K562 (cell line): ENCODE measurements around the gene GRIK3. TPM values are rescaled to one million over a fixed set of nuclear protein-coding genes. Genes with fewer than 3 reads are reported as not detected.

ENCODE experiments used
- ATAC-seq: fragments of 200-7000 bp; cut with Tn5 transposase; 3 replicates; pipeline ENCODE4 v1.9.1; 2020; ENCODE audit warnings: moderate library complexity
- BruUV-seq: library from RNA; stranded (reverse); fragments of 400-500 nt; replicated peaks from 2 replicates; lab custom pipeline; 2021; lab: Mats Ljungman, UMichigan
- CTCF ChIA-PET: fragments of 300-600 bp; formaldehyde crosslinking; extraction: SDS; loops from one replicate; lab custom pipeline; 2021; ENCODE audit warnings: low intra/inter-chr PET ratio; lab: Yijun Ruan, JAX
- POLR2A ChIA-PET: fragments of 300-600, 350-650 bp; sonication (Branson Sonifier 250); formaldehyde crosslinking; extraction: SDS; loops from one replicate; lab custom pipeline; 2021; ENCODE audit warnings: antibody characterized with exemption, inconsistent platforms; lab: Yijun Ruan, JAX
- DNase-seq, 4 experiments: peaks; one replicate each; pipeline versions ENCODE4 v3.0.0 to v3.0.0-alpha.2; 2011 to 2018; ENCODE audit warnings: low spot score in 3 of 4, mixed read lengths in 3 of 4; ENCODE audit errors: extremely low read depth in 1 of 4
- FAIRE-seq: peaks from 2 replicates; lab custom pipeline; 2011; peaks lifted over from hg19 to GRCh38; lab: Jason Lieb, UNC
- H2AFZ ChIP-seq: 2 replicates; pipeline ENCODE4 v1.6.0; 2011; ENCODE audit warnings: low read depth, low read length, control low read depth, inconsistent platforms
- H3K27ac ChIP-seq: fragments of 200-600 bp; 3 replicates; pipeline ENCODE4 v1.8.0; 2011; ENCODE audit warnings: low read depth, mild to moderate bottlenecking, control low read depth, inconsistent platforms, low read length, moderate library complexity, mixed read lengths; ENCODE audit errors: extremely low read depth
- H3K27me3 ChIP-seq, 2 experiments: fragments of 300-600 bp in 1 of 2; 2 replicates in 1 of 2; 3 replicates in 1 of 2; pipeline versions ENCODE4 v1.6.0 to v1.8.0; 2011; ENCODE audit warnings: inconsistent platforms in 2 of 2, low read length in 2 of 2, mild to moderate bottlenecking in 1 of 2, mixed read lengths in 1 of 2, moderate library complexity in 1 of 2; ENCODE audit not compliant: control insufficient read depth in 2 of 2, insufficient read depth in 2 of 2
- H3K36me3 ChIP-seq: fragments of 300-600 bp; 3 replicates; pipeline ENCODE4 v1.8.0; 2011; ENCODE audit warnings: mild to moderate bottlenecking, low read length, inconsistent platforms; ENCODE audit not compliant: control insufficient read depth, insufficient read depth
- H3K4me1 ChIP-seq, 2 experiments: fragments of 200-600 bp in 1 of 2; replicated peaks in 1 of 2; 2 replicates in 1 of 2; 3 replicates in 1 of 2; pipeline versions ENCODE4 v1.5.1 to v1.8.0; 2011; ENCODE audit warnings: inconsistent platforms in 2 of 2, low read length in 2 of 2, mild to moderate bottlenecking in 1 of 2, mixed read lengths in 1 of 2, moderate library complexity in 1 of 2; ENCODE audit not compliant: control insufficient read depth in 2 of 2, insufficient read depth in 2 of 2
- H3K4me2 ChIP-seq: 2 replicates; pipeline ENCODE4 v1.6.1; 2011; ENCODE audit warnings: low read length, control low read depth, inconsistent platforms, mixed read lengths; ENCODE audit not compliant: insufficient read depth
- H3K4me3 ChIP-seq: fragments of 200-600 bp; sonication (generic), shearing (Covaris generic); 2 replicates; pipeline ENCODE4 v1.5.1; 2016; ENCODE audit warnings: control low read depth, inconsistent platforms
- H3K79me2 ChIP-seq: fragments of 200-600 bp; 3 replicates; pipeline ENCODE4 v1.8.0; 2011; ENCODE audit warnings: low read length, inconsistent platforms; ENCODE audit not compliant: control insufficient read depth, insufficient read depth
- H3K9ac ChIP-seq, 2 experiments: 2 replicates each; pipeline versions ENCODE4 v1.6.0 to v1.6.1; 2011; ENCODE audit warnings: low read depth in 2 of 2, low read length in 2 of 2, control low read depth in 1 of 2, inconsistent platforms in 1 of 2, mild to moderate bottlenecking in 1 of 2, mixed read lengths in 1 of 2; ENCODE audit not compliant: insufficient read depth in 1 of 2
- H3K9me1 ChIP-seq: one replicate; pipeline ENCODE4 v1.6.0; 2011; ENCODE audit warnings: inconsistent platforms, mild to moderate bottlenecking, low read length, moderate library complexity; ENCODE audit not compliant: control insufficient read depth, insufficient read depth
- H3K9me3 ChIP-seq: replicated peaks from 2 replicates; pipeline ENCODE4 v1.5.1; 2011; ENCODE audit warnings: low read depth, low read length, inconsistent platforms; ENCODE audit not compliant: control insufficient read depth, insufficient read depth
- H4K20me1 ChIP-seq: replicated peaks from 2 replicates; pipeline ENCODE4 v1.6.1; 2011; ENCODE audit warnings: low read length, inconsistent platforms, mixed read lengths; ENCODE audit not compliant: control insufficient read depth, insufficient read depth
- CCAR2 ChIP-seq: fragments of 200-400 bp; formaldehyde crosslinking; IDR thresholded peaks from 2 replicates; pipeline ENCODE4 v1.6.1; 2017; ENCODE audit warnings: mild to moderate bottlenecking, low read depth, low read length
- EWSR1 ChIP-seq: fragments of 450-650 bp; IDR thresholded peaks from 2 replicates; pipeline ENCODE4 v1.6.1; 2018; ENCODE audit warnings: borderline replicate concordance, mild to moderate bottlenecking, low read depth, moderate library complexity; ENCODE audit not compliant: partially characterized antibody
- SUPT5H ChIP-seq: fragments of 450-650 bp; IDR thresholded peaks from 2 replicates; pipeline ENCODE4 v1.6.1; 2016
- TCF7 ChIP-seq: sonication (generic); IDR thresholded peaks from 2 replicates; pipeline ENCODE4 v1.6.1; 2016; ENCODE audit warnings: antibody characterized with exemption, borderline replicate concordance
- TFAM ChIP-seq: fragments of 250-450 bp; sonication (Bioruptor Pico); conservative IDR thresholded peaks from 2 replicates; pipeline ENCODE4 v1.5.0; 2021; ENCODE audit warnings: mild to moderate bottlenecking, moderate library complexity
- ZFP30 ChIP-seq: fragments of 250-450 bp; sonication (Bioruptor Pico); IDR thresholded peaks from 2 replicates; pipeline ENCODE4 v1.8.0; 2022; ENCODE audit warnings: moderate library complexity, mild to moderate bottlenecking, inconsistent platforms, borderline replicate concordance
- ZNF146 ChIP-seq: IDR thresholded peaks from one replicate; pipeline ENCODE4 v1.6.1; 2018; ENCODE audit warnings: missing compliant biosample characterization; ENCODE audit not compliant: unreplicated experiment
- ZNF551 ChIP-seq: fragments of 250-450 bp; sonication (Bioruptor Pico); IDR thresholded peaks from 2 replicates; pipeline ENCODE4 v1.5.0; 2021; ENCODE audit warnings: mild to moderate bottlenecking, moderate library complexity
- WGBS: fragments of 100-300 bp; shearing (Covaris generic); methylation state at CpG from one replicate; pipeline ENCODE4 v1.1.6; 2016; ENCODE audit warnings: low coverage, mixed read lengths; ENCODE audit not compliant: insufficient coverage; ENCODE audit errors: missing lambda C conversion rate; 5-methylcytosine and 5-hydroxymethylcytosine counted together
- in situ Hi-C: fragments of 300-500 bp; cut with MboI; formaldehyde crosslinking; loops from 4 replicates; pipeline ENCODE4 v1.15.0; 2018; ENCODE audit warnings: inconsistent platforms, mixed read lengths
- intact Hi-C: fragments of 100-400 bp; cut with micrococcal nuclease; formaldehyde crosslinking; loops from 2 replicates; pipeline ENCODE4 v1.14.2; 2022
- polyA plus RNA-seq, 8 experiments: library from polyadenylated mRNA; depleted of rRNA in 4 of 8; stranded (reverse) in 5 of 8; unstranded in 3 of 8; fragments of >200 nt; fragmentation: Nextera tagmentation in 2 of 8; fragmentation: Illumina TruSeq in 1 of 8; extraction: Ambion mirVana in 2 of 8; extraction: Trizol in 1 of 8; gene quantifications; 2 replicates each; pipeline versions ENCODE4 v1.2.1 to v1.2.3, GENCODE V29; 2011 to 2014; ENCODE audit warnings: inconsistent platforms in 1 of 8, missing spikeins in 1 of 8
- total RNA-seq, 7 experiments: library from RNA; depleted of rRNA in 6 of 7; stranded (reverse); fragments of >200 nt in 6 of 7; fragmentation: Illumina TruSeq in 2 of 7; extraction: Trizol in 2 of 7; gene quantifications; 2 replicates each; pipeline versions ENCODE4 v1.2.1 to v1.2.3, GENCODE V29; 2011 to 2021; ENCODE audit warnings: low replicate concordance in 1 of 7
- TF ChIP-seq, protein P1 (sequence below): fragments of 450-650 bp; formaldehyde crosslinking; IDR thresholded peaks from 2 replicates; pipeline ENCODE4 v1.4.0; 2020; ENCODE audit warnings: mild to moderate bottlenecking, mixed read lengths
- TF ChIP-seq, protein P2 (sequence below): fragments of 250-450 bp; sonication (Bioruptor Pico); IDR thresholded peaks from 2 replicates; pipeline ENCODE4 v1.5.0; 2020; ENCODE audit warnings: mild to moderate bottlenecking
- TF ChIP-seq, protein P3 (sequence below): fragments of 450-650 bp; formaldehyde crosslinking; IDR thresholded peaks from 2 replicates; pipeline ENCODE4 v1.4.0; 2020; ENCODE audit warnings: mild to moderate bottlenecking, moderate library complexity
- TF ChIP-seq, protein P4 (sequence below): sonication (generic); formaldehyde crosslinking; IDR thresholded peaks from 2 replicates; pipeline ENCODE4 v1.8.0; 2022; ENCODE audit warnings: missing genetic modification reagents, mild to moderate bottlenecking, moderate library complexity, borderline replicate concordance

GRIK3 gene
- total and polyA plus RNA-seq, 9 of the 15 experiments (the other 6 are each of a cell fraction or from before 2014, with no cell fraction given) = not detected

DNA sequence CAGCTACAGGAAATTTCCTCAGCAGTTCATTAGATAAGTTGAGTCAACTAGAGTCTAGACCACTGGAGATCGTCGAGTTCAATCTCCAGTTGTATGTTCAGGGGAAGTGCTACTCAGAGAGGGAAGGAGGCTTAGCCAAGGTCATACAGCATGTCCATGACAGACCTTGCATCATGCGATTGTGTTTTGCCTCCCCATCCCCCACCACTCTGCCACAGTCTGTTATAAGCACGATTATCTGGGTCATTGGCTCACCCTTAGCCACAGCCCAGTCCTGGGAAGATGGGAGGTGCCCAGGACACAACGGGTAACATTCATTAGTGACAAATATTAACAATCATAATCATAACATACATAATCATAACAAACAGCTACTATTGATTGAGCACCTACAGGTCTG, 18.9 kb upstream of the GRIK3 start:
- in situ Hi-C loops = no loop called here
- H3K79me2 ChIP-seq = no peaks in the 10 kb centered on the region
- no TSS peak for BruUV-seq
- no peak overlapping the region for H3K4me2 ChIP-seq
- CTCF ChIA-PET = no interaction called here
- H2AFZ ChIP-seq = no peak overlapping the region
- no peak overlapping the region for H3K9ac ChIP-seq
- no peak overlapping the region for H3K4me3 ChIP-seq
- FAIRE-seq (no peak), DNase-seq (no peak), ATAC-seq (no peak)
- H3K27me3 ChIP-seq = peaks cover 0 to 7% of the 10 kb centered on the region in 2 experiments; a peak in 2 of 5 replicates
- no peak for TF ChIP-seq EWSR1
- TF ChIP-seq CCAR2 = no peak
- no peak for TF ChIP-seq TFAM
- TF ChIP-seq ZNF551 (CRISPR knock-in tag) = no peak
- TF ChIP-seq, protein P1, sequence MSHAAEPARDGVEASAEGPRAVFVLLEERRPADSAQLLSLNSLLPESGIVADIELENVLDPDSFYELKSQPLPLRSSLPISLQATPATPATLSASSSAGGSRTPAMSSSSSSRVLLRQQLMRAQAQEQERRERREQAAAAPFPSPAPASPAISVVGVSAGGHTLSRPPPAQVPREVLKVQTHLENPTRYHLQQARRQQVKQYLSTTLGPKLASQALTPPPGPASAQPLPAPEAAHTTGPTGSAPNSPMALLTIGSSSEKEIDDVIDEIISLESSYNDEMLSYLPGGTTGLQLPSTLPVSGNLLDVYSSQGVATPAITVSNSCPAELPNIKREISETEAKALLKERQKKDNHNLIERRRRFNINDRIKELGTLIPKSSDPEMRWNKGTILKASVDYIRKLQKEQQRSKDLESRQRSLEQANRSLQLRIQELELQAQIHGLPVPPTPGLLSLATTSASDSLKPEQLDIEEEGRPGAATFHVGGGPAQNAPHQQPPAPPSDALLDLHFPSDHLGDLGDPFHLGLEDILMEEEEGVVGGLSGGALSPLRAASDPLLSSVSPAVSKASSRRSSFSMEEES (CRISPR knock-in tag) = no peak
- no peak for TF ChIP-seq SUPT5H
- TF ChIP-seq, protein P2, sequence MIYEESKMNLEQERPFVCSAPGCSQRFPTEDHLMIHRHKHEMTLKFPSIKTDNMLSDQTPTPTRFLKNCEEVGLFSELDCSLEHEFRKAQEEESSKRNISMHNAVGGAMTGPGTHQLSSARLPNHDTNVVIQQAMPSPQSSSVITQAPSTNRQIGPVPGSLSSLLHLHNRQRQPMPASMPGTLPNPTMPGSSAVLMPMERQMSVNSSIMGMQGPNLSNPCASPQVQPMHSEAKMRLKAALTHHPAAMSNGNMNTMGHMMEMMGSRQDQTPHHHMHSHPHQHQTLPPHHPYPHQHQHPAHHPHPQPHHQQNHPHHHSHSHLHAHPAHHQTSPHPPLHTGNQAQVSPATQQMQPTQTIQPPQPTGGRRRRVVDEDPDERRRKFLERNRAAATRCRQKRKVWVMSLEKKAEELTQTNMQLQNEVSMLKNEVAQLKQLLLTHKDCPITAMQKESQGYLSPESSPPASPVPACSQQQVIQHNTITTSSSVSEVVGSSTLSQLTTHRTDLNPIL (CRISPR knock-in tag) = no peak
- TF ChIP-seq ZFP30 (CRISPR knock-in tag) = no peak
- TF ChIP-seq, protein P3, sequence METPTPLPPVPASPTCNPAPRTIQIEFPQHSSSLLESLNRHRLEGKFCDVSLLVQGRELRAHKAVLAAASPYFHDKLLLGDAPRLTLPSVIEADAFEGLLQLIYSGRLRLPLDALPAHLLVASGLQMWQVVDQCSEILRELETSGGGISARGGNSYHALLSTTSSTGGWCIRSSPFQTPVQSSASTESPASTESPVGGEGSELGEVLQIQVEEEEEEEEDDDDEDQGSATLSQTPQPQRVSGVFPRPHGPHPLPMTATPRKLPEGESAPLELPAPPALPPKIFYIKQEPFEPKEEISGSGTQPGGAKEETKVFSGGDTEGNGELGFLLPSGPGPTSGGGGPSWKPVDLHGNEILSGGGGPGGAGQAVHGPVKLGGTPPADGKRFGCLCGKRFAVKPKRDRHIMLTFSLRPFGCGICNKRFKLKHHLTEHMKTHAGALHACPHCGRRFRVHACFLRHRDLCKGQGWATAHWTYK (CRISPR knock-in tag) = no peak
- no peak for TF ChIP-seq ZNF146 (CRISPR knock-in tag)
- no peak for TF ChIP-seq TCF7
- TF ChIP-seq, protein P4, sequence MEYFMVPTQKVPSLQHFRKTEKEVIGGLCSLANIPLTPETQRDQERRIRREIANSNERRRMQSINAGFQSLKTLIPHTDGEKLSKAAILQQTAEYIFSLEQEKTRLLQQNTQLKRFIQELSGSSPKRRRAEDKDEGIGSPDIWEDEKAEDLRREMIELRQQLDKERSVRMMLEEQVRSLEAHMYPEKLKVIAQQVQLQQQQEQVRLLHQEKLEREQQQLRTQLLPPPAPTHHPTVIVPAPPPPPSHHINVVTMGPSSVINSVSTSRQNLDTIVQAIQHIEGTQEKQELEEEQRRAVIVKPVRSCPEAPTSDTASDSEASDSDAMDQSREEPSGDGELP (CRISPR knock-in tag) = no peak
- no peak overlapping the region for H3K27ac ChIP-seq
- peaks cover 7% of the 10 kb centered on the region; the same call in 1 of the 2 replicates for H4K20me1 ChIP-seq
- H3K36me3 ChIP-seq = no peaks in the 10 kb centered on the region
- intact Hi-C loops = no loop called here
- no peaks in the 10 kb centered on the region for H3K9me3 ChIP-seq
- no peaks in the 10 kb centered on the region for H3K9me1 ChIP-seq
- WGBS = 4% methylated on average over 5 of the region's 5 CpGs
- H3K4me1 ChIP-seq = no peaks in the 10 kb centered on the region
- POLR2A ChIA-PET = no interaction called here
